ENCODE measurements around the gene DGKB.

DGKB gene

GRCh38 chr7:14769261-14769660 lies 133.3 kb downstream of the DGKB start:
- no peak for DNase-seq (ENCODE audit: low read depth)
- no peak overlapping the region for H3K4me3 ChIP-seq (ENCODE audit: low read depth, low read length)
- TF ChIP-seq, protein P1, sequence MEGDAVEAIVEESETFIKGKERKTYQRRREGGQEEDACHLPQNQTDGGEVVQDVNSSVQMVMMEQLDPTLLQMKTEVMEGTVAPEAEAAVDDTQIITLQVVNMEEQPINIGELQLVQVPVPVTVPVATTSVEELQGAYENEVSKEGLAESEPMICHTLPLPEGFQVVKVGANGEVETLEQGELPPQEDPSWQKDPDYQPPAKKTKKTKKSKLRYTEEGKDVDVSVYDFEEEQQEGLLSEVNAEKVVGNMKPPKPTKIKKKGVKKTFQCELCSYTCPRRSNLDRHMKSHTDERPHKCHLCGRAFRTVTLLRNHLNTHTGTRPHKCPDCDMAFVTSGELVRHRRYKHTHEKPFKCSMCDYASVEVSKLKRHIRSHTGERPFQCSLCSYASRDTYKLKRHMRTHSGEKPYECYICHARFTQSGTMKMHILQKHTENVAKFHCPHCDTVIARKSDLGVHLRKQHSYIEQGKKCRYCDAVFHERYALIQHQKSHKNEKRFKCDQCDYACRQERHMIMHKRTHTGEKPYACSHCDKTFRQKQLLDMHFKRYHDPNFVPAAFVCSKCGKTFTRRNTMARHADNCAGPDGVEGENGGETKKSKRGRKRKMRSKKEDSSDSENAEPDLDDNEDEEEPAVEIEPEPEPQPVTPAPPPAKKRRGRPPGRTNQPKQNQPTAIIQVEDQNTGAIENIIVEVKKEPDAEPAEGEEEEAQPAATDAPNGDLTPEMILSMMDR (IDR thresholded peaks at IDR 0.05; ENCODE audit: insufficient read depth, low read depth, low read length, missing control alignments), result no peak

DNA sequence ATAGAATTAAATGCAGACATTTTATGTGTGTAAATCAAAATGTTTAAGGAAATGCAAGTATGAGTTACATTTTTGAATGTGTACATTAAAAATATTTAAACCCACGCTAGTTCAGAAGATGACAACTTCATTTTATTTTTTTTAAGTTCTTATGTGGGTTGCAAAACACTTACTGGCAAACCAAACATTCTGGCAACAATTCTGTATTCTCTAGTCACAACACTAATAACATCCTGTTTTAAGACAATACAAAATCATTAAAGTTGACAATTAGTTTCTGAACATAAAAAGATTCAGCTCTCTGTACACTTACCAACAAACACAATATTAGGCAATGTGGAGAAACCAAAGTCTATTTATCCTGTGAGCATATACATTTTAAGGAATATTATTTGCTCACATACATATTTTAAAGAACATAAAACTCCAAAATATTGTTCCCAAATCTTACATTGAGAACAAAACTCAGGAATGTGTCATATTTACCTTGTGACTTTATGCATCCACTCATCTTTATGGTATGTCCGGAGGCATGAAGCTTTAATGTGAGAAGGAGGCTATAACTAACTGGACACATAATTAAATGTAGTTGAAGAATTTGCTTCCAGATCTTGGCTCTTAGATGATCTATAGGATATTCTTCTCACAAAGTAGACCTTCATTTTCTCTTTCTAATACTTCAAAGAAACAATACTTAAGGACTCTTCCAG lies 134.7 kb downstream of the DGKB start:
- no peak overlapping the region for H3K4me3 ChIP-seq (ENCODE audit: low read depth, low read length)
- DNase-seq (ENCODE audit: low read depth), result no peak
- TF ChIP-seq, protein P1 (IDR thresholded peaks at IDR 0.05; ENCODE audit: insufficient read depth, low read depth, low read length, missing control alignments), result no peak

GRCh38 chr7:14766747-14767146 lies 135.8 kb downstream of the DGKB start:
- TF ChIP-seq, protein P1 (IDR thresholded peaks at IDR 0.05; ENCODE audit: insufficient read depth, low read depth, low read length, missing control alignments), result no peak
- H3K4me3 ChIP-seq (ENCODE audit: low read depth, low read length), result no peak overlapping the region
- DNase-seq (ENCODE audit: low read depth), result no peak

GRCh38 chr7:14765731-14766130 lies 136.8 kb downstream of the DGKB start:
- no peak for DNase-seq (ENCODE audit: low read depth)
- TF ChIP-seq, protein P1 (IDR thresholded peaks at IDR 0.05; ENCODE audit: insufficient read depth, low read depth, low read length, missing control alignments), result no peak
- H3K4me3 ChIP-seq (ENCODE audit: low read depth, low read length), result no peak overlapping the region

GRCh38 chr7:14762561-14762960 lies 140.0 kb downstream of the DGKB start:
- TF ChIP-seq, protein P1 (IDR thresholded peaks at IDR 0.05; ENCODE audit: insufficient read depth, low read depth, low read length, missing control alignments), result no peak

GRCh38 chr7:14761510-14762296 lies 140.8 kb downstream of the DGKB start:
- no peak overlapping the region for H3K4me3 ChIP-seq (ENCODE audit: low read depth, low read length)
- TF ChIP-seq, protein P1 (IDR thresholded peaks at IDR 0.05; ENCODE audit: insufficient read depth, low read depth, low read length, missing control alignments), result no peak
- DNase-seq (ENCODE audit: low read depth), result no peak

More at GRCh38 chr7:14762561-14762960, 140.0 kb downstream of the DGKB start:
- DNase-seq (ENCODE audit: low read depth), result no peak
- H3K4me3 ChIP-seq (ENCODE audit: low read depth, low read length), result no peak overlapping the region
